GM21367 (cell line): Measurements from ENCODE around the gene LPAR1.
A peak's percentile ranks its signal among the peaks of the same experiment; 100 is the strongest.
"Not testable (repeated sequence)": the region's sequence is repeated elsewhere in the genome, so short reads cannot be mapped to it uniquely, and the experiment has no call there.

Experiments
- ATAC-seq: cut with Tn5 transposase; IDR thresholded peaks from one replicate; pipeline ENCODE4 v1.9.1; 2021; ENCODE audit not compliant: unreplicated experiment

LPAR1 gene

GRCh38 chr9:110886832-110887231 lies 151.4 kb downstream of the LPAR1 start:
- no peak for ATAC-seq

GRCh38 chr9:110880189-110880588 lies 158.1 kb downstream of the LPAR1 start:
- ATAC-seq, result no peak

GRCh38 chr9:110877374-110877773 lies 160.9 kb downstream of the LPAR1 start:
- ATAC-seq, result no peak

GRCh38 chr9:110876929-110877328 lies 161.3 kb downstream of the LPAR1 start:
- ATAC-seq, result no peak

GRCh38 chr9:110874963-110875674 lies 163.2 kb downstream of the LPAR1 start:
- peak; percentile 88 for ATAC-seq

- no peak for ATAC-seq
These were observed 165.3 kb downstream of the LPAR1 start for GRCh38 chr9:110872920-110873319.

GRCh38 chr9:110871736-110872135 lies 166.5 kb downstream of the LPAR1 start:
- no peak for ATAC-seq

- ATAC-seq, result no peak
These were observed 168.3 kb downstream of the LPAR1 start for GRCh38 chr9:110869931-110870330.

GRCh38 chr9:110864011-110864410 lies 174.3 kb downstream of the LPAR1 start:
- no peak for ATAC-seq

GRCh38 chr9:110861370-110862110 lies 176.7 kb downstream of the LPAR1 start:
- not testable (repeated sequence) for ATAC-seq

- no peak for ATAC-seq
These were observed 181.5 kb downstream of the LPAR1 start for GRCh38 chr9:110856772-110857171.

GRCh38 chr9:110850401-110851135 lies 187.7 kb downstream of the LPAR1 start:
- ATAC-seq, result no peak

GRCh38 chr9:110847671-110848070 lies 190.6 kb downstream of the LPAR1 start:
- ATAC-seq, result no peak

- no peak for ATAC-seq
These were observed 192.1 kb downstream of the LPAR1 start for GRCh38 chr9:110846215-110846614.

GRCh38 chr9:110844121-110844520 lies 194.1 kb downstream of the LPAR1 start:
- ATAC-seq, result no peak

- no peak for ATAC-seq
These were observed 195.3 kb downstream of the LPAR1 start for GRCh38 chr9:110842986-110843385.

- ATAC-seq, result no peak
These were observed 196.1 kb downstream of the LPAR1 start for GRCh38 chr9:110842169-110842568.

GRCh38 chr9:110837401-110838005 lies 200.8 kb downstream of the LPAR1 start:
- no peak for ATAC-seq

- ATAC-seq, result no peak
These were observed 202.4 kb downstream of the LPAR1 start for GRCh38 chr9:110835859-110836271.

GRCh38 chr9:110835404-110835803 lies 202.9 kb downstream of the LPAR1 start:
- no peak for ATAC-seq

GRCh38 chr9:110832926-110833325 lies 205.3 kb downstream of the LPAR1 start:
- ATAC-seq, result no peak
